AG08396 (cell line): ENCODE data around the gene FAM107B.

ENCODE experiments used
- DNase-seq: peaks from one replicate; pipeline ENCODE4 v3.0.0; 2012; ENCODE audit warnings: low spot score, mixed read lengths

FAM107B gene

GRCh38 chr10:14625192-14625631, 149.5 kb downstream of the FAM107B start:
- DNase-seq = no peak

- DNase-seq = no peak
Measured at GRCh38 chr10:14624600-14624999, 150.1 kb downstream of the FAM107B start.

- DNase-seq = no peak
Measured at GRCh38 chr10:14623931-14624330, 150.8 kb downstream of the FAM107B start.

GRCh38 chr10:14621037-14621436, 153.7 kb downstream of the FAM107B start:
- no peak for DNase-seq

GRCh38 chr10:14618674-14619073, 156.0 kb downstream of the FAM107B start:
- DNase-seq = no peak

- peak; percentile 46 for DNase-seq
Measured at GRCh38 chr10:14617852-14618251, 156.8 kb downstream of the FAM107B start.

GRCh38 chr10:14616955-14617730, 157.6 kb downstream of the FAM107B start:
- DNase-seq = no peak

- DNase-seq = no peak
Measured at GRCh38 chr10:14616465-14616864, 158.2 kb downstream of the FAM107B start.

GRCh38 chr10:14613588-14613920, 161.1 kb downstream of the FAM107B start:
- no peak for DNase-seq

GRCh38 chr10:14612873-14613587, 161.7 kb downstream of the FAM107B start:
- DNase-seq = no peak

GRCh38 chr10:14611968-14612693, 162.6 kb downstream of the FAM107B start:
- DNase-seq = no peak

GRCh38 chr10:14609178-14609577, 165.5 kb downstream of the FAM107B start:
- no peak for DNase-seq

GRCh38 chr10:14608381-14609001, 166.2 kb downstream of the FAM107B start:
- no peak for DNase-seq

- DNase-seq = no peak
Measured at GRCh38 chr10:14606633-14607032, 168.1 kb downstream of the FAM107B start.

- DNase-seq = peak; percentile 47
Measured at GRCh38 chr10:14605231-14605925, 169.3 kb downstream of the FAM107B start.

- DNase-seq = peak; percentile 92
Measured at GRCh38 chr10:14604181-14605142, 170.2 kb downstream of the FAM107B start.

- peak; percentile 22 for DNase-seq
Measured at GRCh38 chr10:14603534-14604102, 171.1 kb downstream of the FAM107B start.

GRCh38 chr10:14602807-14603533, 171.7 kb downstream of the FAM107B start:
- no peak for DNase-seq
